Measurements from ENCODE around the gene TBX18.

DNA sequence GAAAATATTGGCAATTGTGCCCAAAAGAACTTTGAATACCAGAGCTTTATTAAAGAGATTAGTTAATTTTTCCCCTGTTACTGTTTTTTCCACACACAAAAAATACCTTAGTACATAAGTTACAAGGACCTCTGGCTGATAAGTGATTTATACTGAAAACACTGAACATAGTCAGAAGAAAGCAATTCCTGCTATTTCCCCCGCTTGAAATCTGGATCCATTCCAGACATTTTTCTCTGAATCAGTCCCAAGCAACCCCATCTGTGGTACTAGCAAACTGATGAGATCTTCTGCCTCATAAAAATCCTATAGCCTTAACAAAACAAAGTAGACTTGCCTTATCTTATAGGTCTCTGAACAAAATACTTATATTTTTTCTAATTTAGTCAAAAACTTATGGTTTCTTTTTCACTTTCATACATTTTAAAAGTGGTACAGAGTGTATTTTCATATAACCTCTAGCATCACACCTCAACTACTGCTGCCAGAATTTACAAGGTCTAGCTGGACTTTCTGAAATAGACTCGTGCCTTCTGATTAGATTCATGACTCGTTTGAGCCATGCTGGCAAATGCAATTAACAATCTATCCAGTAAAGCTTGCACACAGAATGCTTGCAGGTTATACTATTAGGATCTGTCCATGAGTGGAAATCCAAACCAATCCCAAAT is 111.9 kb downstream of the TBX18 start:
- TF ChIP-seq POLR2AphosphoS5 (IDR thresholded peaks at IDR 0.05) (no peak), EP300 (IDR thresholded peaks at IDR 0.05) (no peak), CTCF (IDR thresholded peaks at IDR 0.05) (no peak), POLR2A (IDR thresholded peaks at IDR 0.05) (no peak)

All from suprapubic skin (tissue), 4 donors.